Measurements from ENCODE around the gene RPS10. TPM values are rescaled to one million over a fixed set of nuclear protein-coding genes. Genes with fewer than 3 reads are reported as not detected.
A peak's percentile ranks its signal among the peaks of the same experiment; 100 is the strongest.

RPS10 gene
- total and polyA plus RNA-seq, 4 experiments from 2014 or later = 1,588 to 2,757 (median 2,185) TPM

- no peaks in the 10 kb centered on the region for H3K36me3 ChIP-seq (ENCODE audit: insufficient read depth, low read length)
- no peak for DNase-seq
- Mint-ChIP-seq H3K36me3 (no peaks in the 10 kb centered on the region), H3K27ac (no peak overlapping the region), H3K4me1 (no peaks in the 10 kb centered on the region), H3K9me3 (no peaks in the 10 kb centered on the region), H3K4me3 (no peak overlapping the region), H3K27me3 (peaks cover 2 to 4% of the 10 kb centered on the region in 2 donors)
- H3K9me3 ChIP-seq (ENCODE audit: control insufficient read depth in 1 of 2, low read length in 2 of 2) = no peaks in the 10 kb centered on the region
- ChIA-PET CTCF (ENCODE audit: partially characterized antibody) (interaction anchor here (1.9 kb wide), 1 partner anchor 23 kb away, joined by 5 read pairs; no protein-coding TSS in a partner anchor), POLR2A (ENCODE audit: partially characterized antibody) (no interaction called here)
- no peaks in the 10 kb centered on the region for H3K4me1 ChIP-seq (ENCODE audit: insufficient read depth, low read length)
- H3K27ac ChIP-seq (ENCODE audit: low read depth, low read length) = no peak overlapping the region
- H3K4me3 ChIP-seq (ENCODE audit: low read length in 2 of 2) = no peak overlapping the region
- intact Hi-C loops (cut with micrococcal nuclease) = no loop called here
- no peaks in the 10 kb centered on the region for H3K27me3 ChIP-seq (ENCODE audit: insufficient read depth, low read length)
Observed at GRCh38 chr6:34437644-34437970, 11.7 kb upstream of the RPS10 start.

GRCh38 chr6:34436803-34437643 is 11.2 kb upstream of the RPS10 start:
- ChIA-PET CTCF (ENCODE audit: partially characterized antibody) (interaction anchor here (1.2 to 1.9 kb wide), 3 partner anchors 22 to 23 kb away, joined by 3 to 6 read pairs (median 5); no protein-coding TSS in a partner anchor), POLR2A (ENCODE audit: partially characterized antibody) (no interaction called here)
- DNase-seq = no peak
- no peaks in the 10 kb centered on the region for H3K36me3 ChIP-seq (ENCODE audit: insufficient read depth, low read length)
- no peak overlapping the region for H3K27ac ChIP-seq (ENCODE audit: low read depth, low read length)
- H3K9me3 ChIP-seq (ENCODE audit: control insufficient read depth in 1 of 2, low read length in 2 of 2) = no peaks in the 10 kb centered on the region
- Mint-ChIP-seq H3K36me3 (no peaks in the 10 kb centered on the region), H3K27me3 (peaks cover 2 to 4% of the 10 kb centered on the region in 2 donors), H3K9me3 (no peaks in the 10 kb centered on the region), H3K27ac (no peak overlapping the region), H3K4me1 (no peaks in the 10 kb centered on the region), H3K4me3 (no peak overlapping the region)
- H3K4me3 ChIP-seq (ENCODE audit: low read length in 2 of 2) = no peak overlapping the region
- intact Hi-C loops (cut with micrococcal nuclease) = no loop called here
- H3K4me1 ChIP-seq (ENCODE audit: insufficient read depth, low read length) = no peaks in the 10 kb centered on the region
- no peaks in the 10 kb centered on the region for H3K27me3 ChIP-seq (ENCODE audit: insufficient read depth, low read length)

- Histone ChIP-seq H3K27me3 (ENCODE audit: insufficient read depth, low read length) (no peaks in the 10 kb centered on the region), H3K9me3 (ENCODE audit: control insufficient read depth in 1 of 2, low read length in 2 of 2) (no peaks in the 10 kb centered on the region), H3K27ac (ENCODE audit: low read depth, low read length) (no peak overlapping the region), H3K36me3 (ENCODE audit: insufficient read depth, low read length) (no peaks in the 10 kb centered on the region), H3K4me3 (ENCODE audit: low read length in 2 of 2) (no peak overlapping the region), H3K4me1 (ENCODE audit: insufficient read depth, low read length) (no peaks in the 10 kb centered on the region)
- ChIA-PET POLR2A (ENCODE audit: partially characterized antibody) (no interaction called here), CTCF (ENCODE audit: partially characterized antibody) (interaction anchor here (1.2 to 1.9 kb wide), 3 partner anchors 21 to 25 kb away, joined by 3 to 6 read pairs (median 5); no protein-coding TSS in a partner anchor)
- Mint-ChIP-seq H3K4me3 (no peak overlapping the region), H3K36me3 (no peaks in the 10 kb centered on the region), H3K27ac (no peak overlapping the region), H3K9me3 (no peaks in the 10 kb centered on the region), H3K27me3 (peaks cover 0 to 4% of the 10 kb centered on the region in 2 donors), H3K4me1 (no peaks in the 10 kb centered on the region)
- intact Hi-C loops (cut with micrococcal nuclease) = no loop called here
- DNase-seq = no peak
Observed at GRCh38 chr6:34435916-34436315, 10.0 kb upstream of the RPS10 start.

- no peaks in the 10 kb centered on the region for H3K27me3 Mint-ChIP-seq
- peak overlapping the region; percentile 96 to 99 (median 97) for H3K27ac Mint-ChIP-seq
- peaks cover 25 to 45% of the 10 kb centered on the region in 2 donors for H3K36me3 Mint-ChIP-seq
- H3K9me3 Mint-ChIP-seq = no peaks in the 10 kb centered on the region
- Histone ChIP-seq H3K4me1 (ENCODE audit: insufficient read depth, low read length) (peaks cover 30% of the 10 kb centered on the region), H3K27ac (ENCODE audit: low read depth, low read length) (peak overlapping the region; percentile 94), H3K9me3 (ENCODE audit: control insufficient read depth in 1 of 2, low read length in 2 of 2) (no peaks in the 10 kb centered on the region), H3K36me3 (ENCODE audit: insufficient read depth, low read length) (peaks cover 36% of the 10 kb centered on the region), H3K27me3 (ENCODE audit: insufficient read depth, low read length) (no peaks in the 10 kb centered on the region), H3K4me3 (ENCODE audit: low read length in 2 of 2) (peak overlapping the region; percentile 80 to 95)
- intact Hi-C loops (cut with micrococcal nuclease) = loop anchor here (2.0 kb wide), 1 partner anchor 32 kb away; the partner anchor contains the start of gene NUDT3
- peak in 1 of 5 donors; percentile 13 for DNase-seq
- POLR2A ChIA-PET (ENCODE audit: partially characterized antibody) = interaction anchor here (0.6 to 2.8 kb wide), 6 partner anchors 9 to 215 kb away, joined by 3 to 19 read pairs (median 14); partner anchors contain the start of genes HMGA1, NUDT3 and SMIM29
- H3K4me1 Mint-ChIP-seq = peaks cover 16 to 43% (median 32%) of the 10 kb centered on the region in 4 donors
- CTCF ChIA-PET (ENCODE audit: partially characterized antibody) = interaction anchor here (2.5 to 4.1 kb wide), 4 partner anchors 10 to 261 kb away, joined by 11 to 12 read pairs (median 12); partner anchors contain the start of gene SMIM29
- H3K4me3 Mint-ChIP-seq = peak overlapping the region; percentile 97 to 99 (median 98)
Observed at GRCh38 chr6:34425132-34425497, 754 bp downstream of the RPS10 start.

DNA sequence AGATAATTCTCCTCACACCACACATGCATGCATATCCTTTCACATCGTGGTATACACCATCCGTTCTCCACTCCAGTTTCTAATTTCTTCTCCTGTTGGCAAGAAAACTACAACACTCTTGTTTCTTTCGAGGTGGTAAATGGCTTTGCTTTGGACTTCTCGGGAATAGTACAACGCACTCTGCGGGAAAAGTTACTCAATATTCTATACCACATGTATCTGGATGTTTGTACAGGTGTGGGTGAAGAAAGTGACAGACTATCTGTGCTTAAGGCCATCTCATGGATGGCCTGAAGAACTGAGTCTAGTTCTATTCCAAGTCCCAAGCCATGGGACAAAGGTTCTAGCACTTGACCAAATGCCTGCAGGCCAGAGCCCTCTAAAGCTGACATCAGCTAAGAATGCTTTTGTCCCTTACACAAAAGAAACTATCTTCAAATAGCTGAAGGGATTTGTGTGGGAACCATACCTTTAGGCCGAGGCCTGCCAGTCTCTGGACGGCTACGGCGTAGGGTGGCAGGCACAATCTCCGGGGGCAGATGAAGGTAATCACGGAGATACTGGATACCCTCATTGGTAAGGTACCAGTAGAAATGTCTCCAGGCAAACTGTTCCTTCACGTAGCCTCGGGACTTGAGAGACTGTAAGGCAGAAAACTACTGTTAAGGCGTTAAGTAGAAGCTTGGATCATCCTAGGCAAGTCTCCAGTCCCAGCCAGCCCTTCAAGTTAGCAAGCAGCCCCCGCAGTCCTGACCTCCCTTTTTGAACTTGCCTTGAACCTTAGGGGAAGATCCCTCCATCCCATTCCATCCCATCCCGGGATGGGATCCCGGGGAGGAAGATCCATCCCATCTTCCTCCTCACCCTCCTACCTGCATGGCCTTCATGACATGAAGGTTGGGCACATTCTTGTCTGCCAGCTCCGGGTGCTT is 1.4 kb downstream of the RPS10 start:
- intact Hi-C loops (cut with micrococcal nuclease) = loop anchor here (2.0 kb wide), 1 partner anchor 32 kb away; the partner anchor contains the start of gene NUDT3
- DNase-seq = no peak
- Histone ChIP-seq H3K27me3 (ENCODE audit: insufficient read depth, low read length) (no peaks in the 10 kb centered on the region), H3K36me3 (ENCODE audit: insufficient read depth, low read length) (peaks cover 41% of the 10 kb centered on the region), H3K4me1 (ENCODE audit: insufficient read depth, low read length) (peaks cover 30% of the 10 kb centered on the region), H3K9me3 (ENCODE audit: control insufficient read depth in 1 of 2, low read length in 2 of 2) (no peaks in the 10 kb centered on the region), H3K4me3 (ENCODE audit: low read length in 2 of 2) (peak overlapping the region; percentile 80 to 95), H3K27ac (ENCODE audit: low read depth, low read length) (peak overlapping the region; percentile 94)
- Mint-ChIP-seq H3K27ac (peak overlapping the region; percentile 96 to 99 (median 97)), H3K27me3 (no peaks in the 10 kb centered on the region), H3K4me3 (peak overlapping the region; percentile 97 to 99 (median 98)), H3K36me3 (peaks cover 29 to 51% of the 10 kb centered on the region in 2 donors), H3K9me3 (no peaks in the 10 kb centered on the region), H3K4me1 (peaks cover 16 to 47% (median 32%) of the 10 kb centered on the region in 4 donors)
- POLR2A ChIA-PET (ENCODE audit: partially characterized antibody) = interaction anchor here (0.6 to 2.8 kb wide), 7 partner anchors 9 to 214 kb away, joined by 3 to 19 read pairs (median 13); partner anchors contain the start of genes HMGA1, NUDT3 and SMIM29
- CTCF ChIA-PET (ENCODE audit: partially characterized antibody) = interaction anchor here (0.6 to 4.1 kb wide), 6 partner anchors 9 to 261 kb away, joined by 3 to 12 read pairs (median 11); partner anchors contain the start of gene SMIM29

- CTCF ChIA-PET (ENCODE audit: partially characterized antibody) = interaction anchor here (1.2 to 4.1 kb wide), 3 partner anchors 30 to 260 kb away, joined by 4 to 12 read pairs (median 12); no protein-coding TSS in a partner anchor
- Mint-ChIP-seq H3K4me1 (peaks cover 16 to 52% (median 33%) of the 10 kb centered on the region in 4 donors), H3K36me3 (peaks cover 34 to 58% of the 10 kb centered on the region in 2 donors), H3K4me3 (peak overlapping the region in 4 of 8 donors; percentile 9 to 48 (median 36)), H3K27me3 (no peaks in the 10 kb centered on the region), H3K9me3 (no peaks in the 10 kb centered on the region), H3K27ac (peak overlapping the region in 4 of 7 donors; percentile 15 to 99 (median 68))
- intact Hi-C loops (cut with micrococcal nuclease) = no loop called here
- H3K9me3 ChIP-seq (ENCODE audit: control insufficient read depth in 1 of 2, low read length in 2 of 2) = no peaks in the 10 kb centered on the region
- POLR2A ChIA-PET (ENCODE audit: partially characterized antibody) = interaction anchor here (0.8 kb wide), 1 partner anchor 9 kb away, joined by 4 read pairs; no protein-coding TSS in a partner anchor
- H3K27me3 ChIP-seq (ENCODE audit: insufficient read depth, low read length) = no peaks in the 10 kb centered on the region
- DNase-seq = no peak
- H3K36me3 ChIP-seq (ENCODE audit: insufficient read depth, low read length) = peaks cover 48% of the 10 kb centered on the region
- H3K4me1 ChIP-seq (ENCODE audit: insufficient read depth, low read length) = peaks cover 30% of the 10 kb centered on the region
- H3K27ac ChIP-seq (ENCODE audit: low read depth, low read length) = no peak overlapping the region
- no peak overlapping the region for H3K4me3 ChIP-seq (ENCODE audit: low read length in 2 of 2)
Observed at GRCh38 chr6:34423254-34423653, 2.6 kb downstream of the RPS10 start.

Measured in CD4-positive, alpha-beta memory T cell (primary cell).